Medulla oblongata (tissue), 1 donor: ENCODE results near the gene OBSCN.
A peak's percentile ranks its signal among the peaks of the same experiment; 100 is the strongest.
"Not testable (repeated sequence)": the region's sequence is repeated elsewhere in the genome, so short reads cannot be mapped to it uniquely, and the experiment has no call there.

ENCODE experiments used
- DNase-seq: peaks from one replicate; pipeline ENCODE4 v3.0.0-alpha.2; 2015; ENCODE audit errors: extremely low spot score

The OBSCN gene

GRCh38 chr1:228259368-228259894 lies 51.6 kb downstream of the OBSCN start:
- DNase-seq = no peak

GRCh38 chr1:228259951-228260350 lies 52.1 kb downstream of the OBSCN start:
- no peak for DNase-seq

- no peak for DNase-seq
Observed at GRCh38 chr1:228261706-228262105, 53.9 kb downstream of the OBSCN start.

GRCh38 chr1:228262475-228262874 lies 54.6 kb downstream of the OBSCN start:
- DNase-seq = no peak

GRCh38 chr1:228263636-228264035 lies 55.8 kb downstream of the OBSCN start:
- no peak for DNase-seq

GRCh38 chr1:228264090-228264829 lies 56.4 kb downstream of the OBSCN start:
- no peak for DNase-seq

- no peak for DNase-seq
Observed at GRCh38 chr1:228265167-228265566, 57.3 kb downstream of the OBSCN start.

GRCh38 chr1:228267962-228268880 lies 60.4 kb downstream of the OBSCN start:
- no peak for DNase-seq

GRCh38 chr1:228268881-228269265 lies 61.0 kb downstream of the OBSCN start:
- DNase-seq = no peak

GRCh38 chr1:228269431-228269830 lies 61.6 kb downstream of the OBSCN start:
- not testable (repeated sequence) for DNase-seq

- no peak for DNase-seq
Observed at GRCh38 chr1:228270032-228270431, 62.2 kb downstream of the OBSCN start.

GRCh38 chr1:228271701-228272251 lies 63.9 kb downstream of the OBSCN start:
- no peak for DNase-seq

GRCh38 chr1:228272331-228272791 lies 64.5 kb downstream of the OBSCN start:
- no peak for DNase-seq

GRCh38 chr1:228272831-228273571 lies 65.2 kb downstream of the OBSCN start:
- DNase-seq = no peak

GRCh38 chr1:228273720-228274451 lies 66.0 kb downstream of the OBSCN start:
- DNase-seq = no peak

- no peak for DNase-seq
Observed at GRCh38 chr1:228274452-228275178, 66.8 kb downstream of the OBSCN start.

GRCh38 chr1:228275179-228275429 lies 67.3 kb downstream of the OBSCN start:
- no peak for DNase-seq

GRCh38 chr1:228275430-228276173 lies 67.8 kb downstream of the OBSCN start:
- DNase-seq = peak; percentile 75

GRCh38 chr1:228276174-228276831 lies 68.5 kb downstream of the OBSCN start:
- DNase-seq = no peak
